Right renal cortex interstitium (tissue), 3 donors: ENCODE results near the gene CLCA4. TPM values are rescaled to one million over a fixed set of nuclear protein-coding genes. Genes with fewer than 3 reads are reported as not detected.
"Not testable (repeated sequence)": the region's sequence is repeated elsewhere in the genome, so short reads cannot be mapped to it uniquely, and the experiment has no call there.

ENCODE experiments used
- DNase-seq, 3 donors: peaks; one replicate each; pipeline ENCODE4 v3.0.0-alpha.2; 2013; ENCODE audit warnings: low read depth in 3 of 3, low spot score in 2 of 3
- polyA plus RNA-seq, 3 donors: library from polyadenylated mRNA; unstranded; fragments of 120-200 nt; gene quantifications; one replicate each; pipeline ENCODE4 v1.2.1, GENCODE V29; 2013; ENCODE audit not compliant: insufficient read length in 3 of 3

CLCA4 gene
- polyA plus RNA-seq, 3 donors: not detected

DNA sequence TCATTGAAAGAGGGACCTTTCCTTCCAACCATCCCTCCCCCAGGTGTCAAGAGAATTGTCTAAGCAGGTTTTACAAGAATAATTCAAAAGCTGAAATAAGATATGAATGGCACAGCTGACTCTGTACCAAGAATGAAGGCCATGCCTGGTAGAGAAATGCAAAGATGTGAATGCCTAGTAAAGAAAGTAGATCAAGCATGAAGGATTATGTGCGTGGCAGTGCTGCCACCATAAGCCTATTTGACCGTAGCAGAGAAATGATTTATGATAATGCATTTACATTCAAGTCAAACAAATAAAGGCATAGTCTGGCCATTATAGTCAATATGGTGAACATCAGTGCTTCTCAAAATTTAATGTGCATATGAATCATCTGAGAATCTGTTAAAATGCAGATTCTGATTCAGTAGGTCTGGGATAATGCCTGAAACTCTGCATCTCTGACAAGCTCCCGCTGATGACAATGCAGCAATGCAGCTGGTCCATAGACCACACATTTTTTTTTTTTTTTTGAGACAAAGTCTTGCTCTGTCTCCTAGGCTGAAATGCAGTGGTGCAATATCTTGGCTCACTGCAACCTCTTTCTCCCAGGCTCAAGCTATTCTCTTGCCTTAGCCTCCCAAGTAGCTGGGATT lies 16.6 kb upstream of the CLCA4 start:
- no peak for DNase-seq

GRCh38 chr1:86537928-86538695 lies 8.8 kb upstream of the CLCA4 start:
- DNase-seq: no peak

DNA sequence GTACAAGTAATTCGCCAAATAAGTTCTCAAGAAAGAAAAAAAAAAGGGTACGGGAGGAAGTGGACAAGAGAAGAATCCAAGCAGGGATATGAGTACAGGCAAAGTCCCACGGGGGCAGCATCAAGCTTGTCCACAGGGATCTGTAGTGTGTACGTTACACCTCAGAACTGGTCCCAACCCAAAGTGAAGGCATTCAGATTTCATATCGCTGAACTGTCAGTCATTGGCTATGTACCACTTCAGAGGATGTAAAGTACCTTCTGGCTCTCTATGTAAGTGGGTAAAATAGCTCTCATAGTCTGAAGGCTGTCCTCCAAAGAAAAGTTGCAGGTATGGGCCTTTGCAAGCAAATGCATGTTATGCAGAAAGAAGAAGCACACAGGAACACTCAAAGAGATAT lies 8.1 kb upstream of the CLCA4 start:
- no peak for DNase-seq

DNA sequence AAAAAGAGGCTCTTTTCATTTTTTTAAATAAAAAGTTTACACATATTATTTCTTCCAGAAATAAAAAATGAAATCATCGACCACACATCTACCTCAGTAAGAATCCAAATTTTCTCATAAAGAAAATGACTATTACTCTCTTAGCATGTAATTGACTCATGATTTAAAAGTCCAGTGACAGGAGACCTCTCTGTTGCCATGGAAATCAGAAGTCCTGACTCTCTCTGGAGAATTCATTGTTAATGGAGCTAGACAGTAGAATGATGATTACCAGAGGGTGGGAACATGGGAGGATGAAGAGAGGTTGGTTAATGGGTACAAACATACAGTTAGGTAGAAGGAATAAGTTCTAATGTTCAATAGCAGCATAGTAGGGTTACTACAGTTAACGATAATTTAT lies 5.0 kb upstream of the CLCA4 start:
- DNase-seq: no peak

DNA sequence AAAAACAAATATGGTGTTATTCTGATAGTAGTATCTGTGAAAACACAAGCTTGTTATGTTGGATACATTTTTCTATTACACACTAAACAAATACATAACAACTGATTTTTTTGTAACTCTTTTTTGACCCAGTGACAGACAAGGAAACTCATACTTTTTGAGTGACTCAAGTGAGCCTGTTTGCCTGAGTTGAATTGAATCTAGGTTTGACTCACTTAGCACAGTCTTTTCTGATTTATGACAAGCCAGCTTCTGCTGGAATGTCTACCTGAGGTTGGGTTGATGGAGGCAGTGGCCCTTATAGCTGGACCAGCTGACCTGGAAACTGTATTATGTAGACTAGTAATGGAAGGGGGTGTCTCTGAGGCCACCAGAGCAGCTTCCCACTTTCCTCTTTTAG lies 4.2 kb upstream of the CLCA4 start:
- DNase-seq: no peak

DNA sequence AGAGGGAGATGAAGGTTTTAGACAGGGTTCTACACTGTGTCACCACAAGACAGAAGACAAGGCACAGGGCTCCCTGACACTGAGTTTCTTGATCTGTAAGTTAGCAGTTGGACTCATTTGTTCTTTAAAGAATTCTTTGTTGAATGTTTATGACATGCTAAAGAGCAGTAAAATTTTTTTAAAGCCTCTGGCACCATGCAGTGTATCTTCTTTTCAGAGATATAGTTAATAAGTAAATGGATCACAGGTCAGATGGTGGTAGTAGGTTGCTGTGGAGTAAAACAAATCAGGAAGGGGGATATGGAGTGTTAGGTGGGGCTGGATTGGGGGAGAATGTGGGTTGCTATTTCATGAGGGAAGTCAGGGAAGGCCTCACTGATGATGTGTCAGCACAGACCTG lies 2.0 kb downstream of the CLCA4 start:
- DNase-seq: no peak

- DNase-seq: no peak
These were observed 4.4 kb downstream of the CLCA4 start for GRCh38 chr1:86551305-86551704.

DNA sequence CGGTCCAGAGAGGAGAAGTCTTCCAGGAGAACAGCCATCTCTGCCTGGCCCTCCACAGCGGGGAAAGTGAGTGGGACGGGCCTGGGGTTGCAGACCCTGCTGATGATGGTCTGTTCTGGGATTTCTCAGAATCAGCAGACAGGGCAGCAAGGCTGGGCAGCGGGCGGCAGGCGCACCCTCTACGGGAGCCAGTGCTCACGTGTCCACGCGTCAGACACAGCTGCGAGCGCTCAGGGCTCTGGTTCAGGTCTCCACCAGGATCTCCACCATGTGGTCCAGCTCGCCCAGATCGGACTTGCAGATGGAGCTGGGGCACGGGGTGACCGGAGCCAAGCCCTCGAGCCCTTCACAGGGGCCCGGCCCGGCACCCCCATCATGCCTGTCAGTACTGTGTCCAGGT lies 5.5 kb downstream of the CLCA4 start:
- no peak for DNase-seq

DNA sequence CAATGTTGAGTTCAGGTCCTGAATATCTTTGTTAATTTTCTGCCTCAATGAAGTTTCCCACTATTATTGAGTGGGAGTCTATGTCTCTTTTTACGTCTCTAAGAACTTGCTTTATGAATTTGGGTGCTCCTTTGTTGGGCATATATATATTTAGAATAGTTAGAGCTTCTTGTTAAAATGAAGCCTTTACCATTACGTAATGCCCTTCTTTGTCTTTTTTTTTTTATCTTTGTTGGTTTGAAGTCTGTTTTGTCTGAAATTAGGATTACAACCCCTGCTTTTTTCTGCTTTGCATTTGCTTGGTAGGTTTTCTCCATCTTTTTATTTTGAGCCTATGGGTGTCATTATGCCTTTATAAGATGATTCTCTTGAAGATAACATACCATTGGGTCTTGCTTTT lies 10.9 kb downstream of the CLCA4 start:
- DNase-seq: no peak

- DNase-seq: no peak
These were observed 17.0 kb downstream of the CLCA4 start for GRCh38 chr1:86563849-86564248.

DNA sequence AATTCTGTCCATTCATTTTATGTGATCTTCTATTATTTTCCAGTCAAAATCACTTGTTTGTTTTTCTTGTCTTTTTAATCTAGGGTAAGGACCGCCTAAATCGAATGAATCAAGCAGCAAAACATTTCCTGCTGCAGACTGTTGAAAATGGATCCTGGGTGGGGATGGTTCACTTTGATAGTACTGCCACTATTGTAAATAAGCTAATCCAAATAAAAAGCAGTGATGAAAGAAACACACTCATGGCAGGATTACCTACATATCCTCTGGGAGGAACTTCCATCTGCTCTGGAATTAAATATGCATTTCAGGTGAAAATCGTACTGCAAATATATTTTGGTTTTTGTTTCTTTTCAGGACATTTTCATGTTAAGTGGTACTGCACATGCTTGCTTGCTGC lies 20.5 kb downstream of the CLCA4 start:
- DNase-seq: no peak

DNA sequence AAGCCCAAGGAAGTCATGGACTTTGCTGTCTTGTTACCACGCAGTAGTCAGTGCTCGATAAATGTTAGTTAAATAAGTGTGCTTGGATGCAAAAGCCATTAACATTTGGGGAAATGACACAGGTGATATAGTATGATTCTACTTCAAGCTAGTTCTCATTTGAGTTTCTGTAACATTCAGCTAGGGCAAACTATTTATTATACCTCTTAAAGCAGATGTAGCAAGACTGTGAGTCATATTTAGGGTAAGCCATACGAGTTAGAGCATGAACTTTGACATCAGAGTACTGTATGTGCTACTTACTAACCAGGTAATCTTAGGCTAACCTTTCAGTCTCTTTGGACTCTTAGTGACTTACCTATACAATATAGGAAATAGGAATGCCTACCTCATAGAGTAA lies 21.0 kb downstream of the CLCA4 start:
- no peak for DNase-seq

GRCh38 chr1:86573763-86574484 lies 27.0 kb downstream of the CLCA4 start:
- DNase-seq: no peak

DNA sequence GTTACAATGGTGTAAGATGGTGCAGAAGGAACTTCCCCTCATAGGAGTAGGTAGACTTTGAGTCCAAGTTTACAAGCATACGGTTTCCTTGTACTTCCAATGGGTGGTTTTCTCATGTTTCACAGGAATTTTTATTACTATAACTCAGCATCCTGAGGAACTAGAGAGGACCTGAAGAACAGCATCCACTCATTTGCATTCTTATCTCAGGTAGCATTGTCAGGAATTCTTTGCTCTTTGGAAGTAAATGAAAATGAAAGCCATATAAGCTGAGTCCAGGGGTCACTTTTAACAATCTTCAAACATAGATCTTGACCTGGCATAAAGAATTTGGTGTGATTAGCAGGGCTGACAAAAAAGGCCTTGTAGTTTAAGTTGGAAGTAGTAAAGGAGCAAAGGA lies 34.4 kb downstream of the CLCA4 start:
- DNase-seq: no peak

GRCh38 chr1:86582161-86582560 lies 35.3 kb downstream of the CLCA4 start:
- DNase-seq: no peak

DNA sequence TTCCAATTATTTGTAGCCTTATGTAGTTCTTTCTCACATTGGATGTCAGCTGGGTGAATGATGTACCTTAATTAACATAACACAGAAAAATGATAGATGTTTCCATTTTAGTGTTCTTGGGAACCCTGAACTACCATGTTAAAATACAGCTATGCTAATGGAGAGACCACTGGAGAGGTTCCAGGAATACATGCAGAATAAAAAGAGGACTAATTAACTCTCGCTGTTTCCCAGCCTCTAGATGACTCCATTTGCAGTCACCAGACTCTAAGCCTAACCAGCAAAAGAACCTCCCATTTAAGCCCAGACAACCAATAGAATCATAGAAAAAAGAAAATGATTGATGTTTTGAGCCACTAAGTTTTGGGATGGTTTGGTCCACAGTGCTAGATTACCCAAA lies 36.2 kb downstream of the CLCA4 start:
- DNase-seq: no peak

DNA sequence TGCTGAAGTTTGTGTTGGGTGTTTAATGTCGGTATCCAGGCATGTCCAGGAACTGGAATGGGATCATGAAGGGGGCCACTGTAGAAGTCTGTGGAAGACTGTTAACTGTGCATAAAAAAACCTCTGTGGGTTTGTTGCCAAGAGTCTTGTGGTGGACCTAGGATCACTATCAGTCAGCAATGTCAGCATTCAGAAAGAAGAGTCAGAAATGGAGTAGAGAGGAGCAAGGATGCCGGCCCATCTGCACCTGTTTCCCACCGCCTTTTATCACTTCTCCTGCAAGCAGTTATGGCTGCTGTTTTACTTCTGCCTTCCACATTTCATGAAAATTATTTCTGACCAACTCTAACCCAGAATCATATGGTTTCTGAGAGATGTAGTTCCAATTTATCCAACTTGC lies 36.7 kb downstream of the CLCA4 start:
- no peak for DNase-seq

DNA sequence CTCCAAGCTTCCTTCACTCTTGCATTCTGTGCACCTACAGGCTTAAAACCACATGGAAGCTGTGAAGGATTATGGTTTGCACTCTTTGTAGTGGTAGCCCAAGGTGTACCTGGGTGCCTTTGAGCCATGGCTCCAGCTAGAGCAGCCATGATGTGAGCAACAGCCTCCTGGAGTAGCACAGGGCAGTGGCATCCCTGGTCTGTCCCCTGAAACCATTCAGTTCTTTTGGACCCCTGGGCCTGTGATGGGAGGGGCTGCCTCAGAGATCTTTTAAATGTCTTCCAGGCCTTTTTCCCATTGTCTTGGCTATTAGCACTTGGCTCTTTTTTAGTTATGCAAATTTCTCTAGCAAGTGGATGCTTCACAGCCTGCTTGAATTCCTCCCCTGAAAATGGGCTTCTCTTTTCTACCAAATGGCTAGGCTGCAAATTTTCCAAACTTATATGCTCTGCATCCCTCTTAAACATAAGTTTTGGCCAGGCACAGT lies 47.4 kb downstream of the CLCA4 start:
- DNase-seq: no peak

GRCh38 chr1:86596224-86596623 lies 49.3 kb downstream of the CLCA4 start:
- no peak for DNase-seq

- no peak for DNase-seq
These were observed 49.9 kb downstream of the CLCA4 start for GRCh38 chr1:86596741-86597290.

- DNase-seq: not testable (repeated sequence)
These were observed 59.2 kb downstream of the CLCA4 start for GRCh38 chr1:86606080-86606479.
